Fibroblast of lung (primary cell): Measurements from ENCODE around the gene PRDX6.

ENCODE experiments used
- EZH2 ChIP-seq: IDR thresholded peaks from 2 replicates; pipeline ENCODE4 v1.5.1; 2012; ENCODE audit warnings: low read length, control low read depth, mild to moderate bottlenecking; ENCODE audit errors: missing control alignments
- TF ChIP-seq, protein P1 (sequence below), 2 donors: IDR thresholded peaks in 1 of 2; conservative IDR thresholded peaks in 1 of 2; 1 replicate in 1 of 2; 2 replicates in 1 of 2; pipeline ENCODE4 v1.5.1; 2011 to 2012; ENCODE audit warnings: low read length in 2 of 2, control low read depth in 1 of 2, inconsistent platforms in 1 of 2, low read depth in 1 of 2, mild to moderate bottlenecking in 1 of 2

DNA sequence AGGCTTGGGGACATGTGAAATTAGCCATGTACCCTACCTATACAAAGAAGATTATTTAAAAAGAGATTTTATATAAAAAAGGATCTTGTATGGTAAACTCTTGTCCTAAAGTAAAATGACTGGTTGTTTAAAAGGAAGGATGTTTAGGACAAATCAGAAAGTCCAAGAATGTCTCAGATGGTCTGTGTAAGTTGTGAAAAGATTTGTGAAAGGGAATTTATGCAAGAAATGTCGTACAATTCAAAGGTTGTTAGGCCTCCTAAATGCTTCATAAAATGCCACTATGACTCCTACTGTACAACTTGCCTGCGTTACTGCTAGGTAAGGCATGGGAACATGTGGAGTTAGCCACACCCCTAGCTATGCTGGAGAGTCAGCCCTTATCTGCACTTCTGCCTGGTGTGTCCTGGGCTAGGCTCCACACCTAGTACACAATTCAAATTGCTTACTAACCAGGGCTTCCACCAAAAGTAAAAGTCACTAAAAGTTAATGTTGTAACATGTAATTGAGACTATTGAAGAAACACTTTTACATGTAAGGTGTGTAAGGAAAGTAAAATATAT, 19.7 kb downstream of the PRDX6 start:
- TF ChIP-seq, protein P1, sequence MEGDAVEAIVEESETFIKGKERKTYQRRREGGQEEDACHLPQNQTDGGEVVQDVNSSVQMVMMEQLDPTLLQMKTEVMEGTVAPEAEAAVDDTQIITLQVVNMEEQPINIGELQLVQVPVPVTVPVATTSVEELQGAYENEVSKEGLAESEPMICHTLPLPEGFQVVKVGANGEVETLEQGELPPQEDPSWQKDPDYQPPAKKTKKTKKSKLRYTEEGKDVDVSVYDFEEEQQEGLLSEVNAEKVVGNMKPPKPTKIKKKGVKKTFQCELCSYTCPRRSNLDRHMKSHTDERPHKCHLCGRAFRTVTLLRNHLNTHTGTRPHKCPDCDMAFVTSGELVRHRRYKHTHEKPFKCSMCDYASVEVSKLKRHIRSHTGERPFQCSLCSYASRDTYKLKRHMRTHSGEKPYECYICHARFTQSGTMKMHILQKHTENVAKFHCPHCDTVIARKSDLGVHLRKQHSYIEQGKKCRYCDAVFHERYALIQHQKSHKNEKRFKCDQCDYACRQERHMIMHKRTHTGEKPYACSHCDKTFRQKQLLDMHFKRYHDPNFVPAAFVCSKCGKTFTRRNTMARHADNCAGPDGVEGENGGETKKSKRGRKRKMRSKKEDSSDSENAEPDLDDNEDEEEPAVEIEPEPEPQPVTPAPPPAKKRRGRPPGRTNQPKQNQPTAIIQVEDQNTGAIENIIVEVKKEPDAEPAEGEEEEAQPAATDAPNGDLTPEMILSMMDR (conservative IDR thresholded peaks at IDR 0.05 in 1 of 2, IDR thresholded peaks at IDR 0.05 in 1 of 2; ENCODE audit: low read depth in 1 of 2, low read length in 2 of 2) = no peak
- TF ChIP-seq EZH2 = no peak
